K562 (cell line): ENCODE measurements around the gene ABCC9. TPM values are rescaled to one million over a fixed set of nuclear protein-coding genes. Genes with fewer than 3 reads are reported as not detected.

Source experiments
- ATAC-seq: fragments of 200-7000 bp; cut with Tn5 transposase; 3 replicates; pipeline ENCODE4 v1.9.1; 2020; ENCODE audit warnings: moderate library complexity
- BruUV-seq: library from RNA; stranded (reverse); fragments of 400-500 nt; replicated peaks from 2 replicates; lab custom pipeline; 2021; lab: Mats Ljungman, UMichigan
- CTCF ChIA-PET: fragments of 300-600 bp; formaldehyde crosslinking; extraction: SDS; loops from one replicate; lab custom pipeline; 2021; ENCODE audit warnings: low intra/inter-chr PET ratio; lab: Yijun Ruan, JAX
- POLR2A ChIA-PET: fragments of 300-600, 350-650 bp; sonication (Branson Sonifier 250); formaldehyde crosslinking; extraction: SDS; loops from one replicate; lab custom pipeline; 2021; ENCODE audit warnings: antibody characterized with exemption, inconsistent platforms; lab: Yijun Ruan, JAX
- DNase-seq, 4 experiments: peaks; one replicate each; pipeline versions ENCODE4 v3.0.0 to v3.0.0-alpha.2; 2011 to 2018; ENCODE audit warnings: low spot score in 3 of 4, mixed read lengths in 3 of 4; ENCODE audit errors: extremely low read depth in 1 of 4
- FAIRE-seq: peaks from 2 replicates; lab custom pipeline; 2011; peaks lifted over from hg19 to GRCh38; lab: Jason Lieb, UNC
- H2AFZ ChIP-seq: 2 replicates; pipeline ENCODE4 v1.6.0; 2011; ENCODE audit warnings: low read depth, low read length, control low read depth, inconsistent platforms
- H3K27ac ChIP-seq: fragments of 200-600 bp; 3 replicates; pipeline ENCODE4 v1.8.0; 2011; ENCODE audit warnings: low read depth, mild to moderate bottlenecking, control low read depth, inconsistent platforms, low read length, moderate library complexity, mixed read lengths; ENCODE audit errors: extremely low read depth
- H3K27me3 ChIP-seq, 2 experiments: fragments of 300-600 bp in 1 of 2; 2 replicates in 1 of 2; 3 replicates in 1 of 2; pipeline versions ENCODE4 v1.6.0 to v1.8.0; 2011; ENCODE audit warnings: inconsistent platforms in 2 of 2, low read length in 2 of 2, mild to moderate bottlenecking in 1 of 2, mixed read lengths in 1 of 2, moderate library complexity in 1 of 2; ENCODE audit not compliant: control insufficient read depth in 2 of 2, insufficient read depth in 2 of 2
- H3K36me3 ChIP-seq: fragments of 300-600 bp; 3 replicates; pipeline ENCODE4 v1.8.0; 2011; ENCODE audit warnings: mild to moderate bottlenecking, low read length, inconsistent platforms; ENCODE audit not compliant: control insufficient read depth, insufficient read depth
- H3K4me1 ChIP-seq, 2 experiments: fragments of 200-600 bp in 1 of 2; replicated peaks in 1 of 2; 2 replicates in 1 of 2; 3 replicates in 1 of 2; pipeline versions ENCODE4 v1.5.1 to v1.8.0; 2011; ENCODE audit warnings: inconsistent platforms in 2 of 2, low read length in 2 of 2, mild to moderate bottlenecking in 1 of 2, mixed read lengths in 1 of 2, moderate library complexity in 1 of 2; ENCODE audit not compliant: control insufficient read depth in 2 of 2, insufficient read depth in 2 of 2
- H3K4me2 ChIP-seq: 2 replicates; pipeline ENCODE4 v1.6.1; 2011; ENCODE audit warnings: low read length, control low read depth, inconsistent platforms, mixed read lengths; ENCODE audit not compliant: insufficient read depth
- H3K4me3 ChIP-seq: fragments of 200-600 bp; sonication (generic), shearing (Covaris generic); 2 replicates; pipeline ENCODE4 v1.5.1; 2016; ENCODE audit warnings: control low read depth, inconsistent platforms
- H3K79me2 ChIP-seq: fragments of 200-600 bp; 3 replicates; pipeline ENCODE4 v1.8.0; 2011; ENCODE audit warnings: low read length, inconsistent platforms; ENCODE audit not compliant: control insufficient read depth, insufficient read depth
- H3K9ac ChIP-seq, 2 experiments: 2 replicates each; pipeline versions ENCODE4 v1.6.0 to v1.6.1; 2011; ENCODE audit warnings: low read depth in 2 of 2, low read length in 2 of 2, control low read depth in 1 of 2, inconsistent platforms in 1 of 2, mild to moderate bottlenecking in 1 of 2, mixed read lengths in 1 of 2; ENCODE audit not compliant: insufficient read depth in 1 of 2
- H3K9me1 ChIP-seq: one replicate; pipeline ENCODE4 v1.6.0; 2011; ENCODE audit warnings: inconsistent platforms, mild to moderate bottlenecking, low read length, moderate library complexity; ENCODE audit not compliant: control insufficient read depth, insufficient read depth
- H3K9me3 ChIP-seq: replicated peaks from 2 replicates; pipeline ENCODE4 v1.5.1; 2011; ENCODE audit warnings: low read depth, low read length, inconsistent platforms; ENCODE audit not compliant: control insufficient read depth, insufficient read depth
- H4K20me1 ChIP-seq: replicated peaks from 2 replicates; pipeline ENCODE4 v1.6.1; 2011; ENCODE audit warnings: low read length, inconsistent platforms, mixed read lengths; ENCODE audit not compliant: control insufficient read depth, insufficient read depth
- BCL6 ChIP-seq: fragments of 250-450 bp; sonication (Bioruptor Pico); IDR thresholded peaks from 2 replicates; pipeline ENCODE4 v1.4.0; 2020
- DIDO1 ChIP-seq: fragments of 450-650 bp; IDR thresholded peaks from 2 replicates; pipeline ENCODE4 v1.6.1; 2016; ENCODE audit warnings: low read depth, missing biosample characterization, missing genetic modification characterization
- GTF2E2 ChIP-seq: fragments of 200-800 bp; sonication (Bioruptor generic); IDR thresholded peaks from 2 replicates; pipeline ENCODE4 v1.6.1; 2016; ENCODE audit warnings: missing genetic modification characterization, missing compliant biosample characterization
- MAFG ChIP-seq: fragments of 450-650 bp; conservative IDR thresholded peaks from 2 replicates; pipeline ENCODE4 v1.6.1; 2016; ENCODE audit warnings: missing genetic modification characterization, missing compliant biosample characterization
- NR4A1 ChIP-seq, 2 experiments: fragments of 250-450 bp in 1 of 2; fragments of 450-650 bp in 1 of 2; sonication (Bioruptor Pico) in 1 of 2; IDR thresholded peaks; 2 replicates each; pipeline versions ENCODE4 v1.4.0 to v1.6.1; 2016 to 2020; ENCODE audit warnings: mild to moderate bottlenecking in 2 of 2, missing compliant biosample characterization in 1 of 2, missing genetic modification characterization in 1 of 2, moderate library complexity in 1 of 2
- RFX7 ChIP-seq: fragments of 250-450 bp; sonication (Bioruptor Pico); IDR thresholded peaks from 2 replicates; pipeline ENCODE4 v1.5.1; 2021; ENCODE audit warnings: mild to moderate bottlenecking
- SAFB2 ChIP-seq: fragments of 200-400 bp; formaldehyde crosslinking; IDR thresholded peaks from 2 replicates; pipeline ENCODE4 v1.6.1; 2018; ENCODE audit warnings: borderline replicate concordance, low read length, low read depth, moderate library complexity; ENCODE audit not compliant: severe bottlenecking
- SNAPC5 ChIP-seq: fragments of 250-450 bp; sonication (Bioruptor Pico); IDR thresholded peaks from 2 replicates; pipeline ENCODE4 v1.8.0; 2021; ENCODE audit warnings: moderate library complexity, mild to moderate bottlenecking, inconsistent platforms
- YY1 ChIP-seq, 3 experiments: IDR thresholded peaks; 2 replicates each; pipeline ENCODE4 v1.6.1; 2011; ENCODE audit warnings: low read length in 2 of 3, mild to moderate bottlenecking in 2 of 3, moderate library complexity in 2 of 3, borderline replicate concordance in 1 of 3, control low read depth in 1 of 3, low read depth in 1 of 3; ENCODE audit not compliant: insufficient read depth in 3 of 3, insufficient replicate concordance in 2 of 3, control insufficient read depth in 1 of 3, insufficient read length in 1 of 3; ENCODE audit errors: extremely low read depth in 1 of 3
- ZNF311 ChIP-seq: fragments of 250-450 bp; sonication (Bioruptor Pico); IDR thresholded peaks from 2 replicates; pipeline ENCODE4 v1.4.0; 2020; ENCODE audit warnings: mild to moderate bottlenecking, moderate library complexity
- ZNF436 ChIP-seq: fragments of 250-450, 450-650 bp; sonication (Bioruptor Pico); formaldehyde crosslinking; IDR thresholded peaks from 2 replicates; pipeline ENCODE4 v1.7.0; 2020; ENCODE audit warnings: mild to moderate bottlenecking
- ZNF551 ChIP-seq: fragments of 250-450 bp; sonication (Bioruptor Pico); IDR thresholded peaks from 2 replicates; pipeline ENCODE4 v1.5.0; 2021; ENCODE audit warnings: mild to moderate bottlenecking, moderate library complexity
- WGBS: fragments of 100-300 bp; shearing (Covaris generic); methylation state at CpG from one replicate; pipeline ENCODE4 v1.1.6; 2016; ENCODE audit warnings: low coverage, mixed read lengths; ENCODE audit not compliant: insufficient coverage; ENCODE audit errors: missing lambda C conversion rate; 5-methylcytosine and 5-hydroxymethylcytosine counted together
- in situ Hi-C: fragments of 300-500 bp; cut with MboI; formaldehyde crosslinking; loops from 4 replicates; pipeline ENCODE4 v1.15.0; 2018; ENCODE audit warnings: inconsistent platforms, mixed read lengths
- intact Hi-C: fragments of 100-400 bp; cut with micrococcal nuclease; formaldehyde crosslinking; loops from 2 replicates; pipeline ENCODE4 v1.14.2; 2022
- polyA plus RNA-seq, 8 experiments: library from polyadenylated mRNA; depleted of rRNA in 4 of 8; stranded (reverse) in 5 of 8; unstranded in 3 of 8; fragments of >200 nt; fragmentation: Nextera tagmentation in 2 of 8; fragmentation: Illumina TruSeq in 1 of 8; extraction: Ambion mirVana in 2 of 8; extraction: Trizol in 1 of 8; gene quantifications; 2 replicates each; pipeline versions ENCODE4 v1.2.1 to v1.2.3, GENCODE V29; 2011 to 2014; ENCODE audit warnings: inconsistent platforms in 1 of 8, missing spikeins in 1 of 8
- total RNA-seq, 7 experiments: library from RNA; depleted of rRNA in 6 of 7; stranded (reverse); fragments of >200 nt in 6 of 7; fragmentation: Illumina TruSeq in 2 of 7; extraction: Trizol in 2 of 7; gene quantifications; 2 replicates each; pipeline versions ENCODE4 v1.2.1 to v1.2.3, GENCODE V29; 2011 to 2021; ENCODE audit warnings: low replicate concordance in 1 of 7

Gene ABCC9
- total and polyA plus RNA-seq, 9 of the 15 experiments (the other 6 are each of a cell fraction or from before 2014, with no cell fraction given) = 0.05 to 0.40 (median 0.18) TPM

DNA sequence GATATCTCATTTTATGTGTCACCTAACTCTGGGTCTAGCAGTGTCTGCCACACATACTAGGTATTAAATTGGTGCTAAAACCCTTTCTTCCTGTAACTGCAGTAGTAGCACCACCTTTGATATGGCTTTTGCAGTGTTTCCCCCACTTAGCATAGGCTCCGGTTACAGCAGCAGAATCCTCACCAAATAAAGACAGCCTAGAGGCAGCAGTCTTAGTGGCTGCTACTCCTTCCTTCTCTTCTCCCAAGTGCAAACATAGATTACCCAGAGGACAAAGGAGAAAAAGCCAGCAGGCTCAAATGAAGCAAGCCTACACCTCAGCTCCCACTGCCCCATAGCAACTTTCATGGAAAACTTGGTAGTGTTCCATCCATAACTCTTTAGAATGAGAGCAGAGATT lies 30.1 kb upstream of the ABCC9 start:
- Histone ChIP-seq H3K4me2 (no peak overlapping the region), H3K9me3 (no peaks in the 10 kb centered on the region), H3K27ac (no peak overlapping the region), H3K27me3 (no peaks in the 10 kb centered on the region), H3K9me1 (no peaks in the 10 kb centered on the region), H2AFZ (no peak overlapping the region; the same call in 1 of the 2 replicates), H3K9ac (no peak overlapping the region), H3K36me3 (no peaks in the 10 kb centered on the region), H3K79me2 (no peaks in the 10 kb centered on the region), H4K20me1 (no peaks in the 10 kb centered on the region), H3K4me1 (no peaks in the 10 kb centered on the region), H3K4me3 (no peak overlapping the region)
- no peak for FAIRE-seq
- intact Hi-C loops (no loop called here), in situ Hi-C loops (no loop called here)
- TF ChIP-seq BCL6 (CRISPR knock-in tag) = no peak
- no peak for TF ChIP-seq MAFG
- TF ChIP-seq YY1 (IDR thresholded peaks at IDR 0.05; ENCODE audit: borderline replicate concordance in 1 of 3, control insufficient read depth in 1 of 3, extremely low read depth in 1 of 3, insufficient read depth in 3 of 3, insufficient read length in 1 of 3, insufficient replicate concordance in 2 of 3, low read depth in 1 of 3, low read length in 2 of 3) = no peak
- TF ChIP-seq ZNF311 (CRISPR knock-in tag) = no peak
- no peak for TF ChIP-seq RFX7
- no peak for TF ChIP-seq GTF2E2 (tag)
- no peak for TF ChIP-seq ZNF551
- TF ChIP-seq SNAPC5 (CRISPR knock-in tag) = no peak
- no peak for TF ChIP-seq NR4A1 (CRISPR knock-in tag; IDR thresholded peaks at IDR 0.05)
- TF ChIP-seq NR4A1 (tag; IDR thresholded peaks at IDR 0.05) = no peak
- no peak for TF ChIP-seq ZNF436 (CRISPR knock-in tag)
- TF ChIP-seq DIDO1 (tag) = no peak
- no peak for TF ChIP-seq SAFB2
- BruUV-seq = no TSS peak
- 17% methylated on average over 1 of the region's 1 CpG for WGBS
- POLR2A ChIA-PET = no interaction called here
- ATAC-seq = no peak
- CTCF ChIA-PET = no interaction called here
- DNase-seq = no peak
